NB4 (cell line): ENCODE data around the gene DLD.

Source experiments
- POLR2A ChIP-seq: IDR thresholded peaks from 2 replicates; pipeline ENCODE4 v1.6.1; 2011; ENCODE audit warnings: mild to moderate bottlenecking; ENCODE audit not compliant: insufficient read length; ENCODE audit errors: extremely low read depth
- TF ChIP-seq, protein P1 (sequence below): IDR thresholded peaks from one replicate; pipeline ENCODE4 v1.5.1; 2012; ENCODE audit warnings: low read depth, low read length
- TF ChIP-seq, protein P2 (sequence below): IDR thresholded peaks from 2 replicates; pipeline ENCODE4 v1.6.1; 2011; ENCODE audit warnings: low read depth, low read length

DNA sequence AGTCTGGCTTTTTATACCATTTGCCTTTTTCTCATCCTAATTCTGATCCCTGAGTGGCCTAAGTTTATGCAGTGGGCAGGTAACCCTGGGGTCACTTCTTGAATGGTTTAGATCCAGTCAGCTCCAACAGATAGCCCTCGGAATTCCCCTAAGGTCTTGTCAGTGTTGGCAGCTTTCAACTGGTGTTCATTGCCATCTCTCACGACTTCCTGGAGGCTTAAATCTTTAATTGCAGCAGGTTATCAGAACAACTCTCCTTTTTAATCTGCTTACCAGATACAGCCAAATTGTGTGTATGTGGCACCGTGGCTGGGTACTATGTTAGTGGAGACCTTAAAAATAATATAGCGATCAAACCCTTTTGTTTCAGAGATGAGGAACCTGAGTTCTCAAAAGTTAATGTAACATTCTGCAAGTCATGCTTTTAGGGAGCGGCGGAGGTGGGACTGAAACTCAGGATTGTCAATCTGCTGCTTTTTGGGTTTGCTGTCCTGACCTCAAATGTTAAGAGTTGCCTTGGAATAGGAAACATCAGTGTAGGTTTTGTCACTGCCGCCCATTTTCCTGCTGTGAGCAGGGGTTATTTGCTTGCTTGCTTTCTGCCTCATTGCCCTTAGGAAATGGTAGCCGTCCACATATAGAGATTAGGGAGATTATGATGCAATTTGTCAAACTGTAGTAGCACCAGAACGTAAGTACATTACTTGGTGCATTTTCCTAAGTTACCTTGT is 818 bp downstream of the DLD start:
- TF ChIP-seq, protein P1, sequence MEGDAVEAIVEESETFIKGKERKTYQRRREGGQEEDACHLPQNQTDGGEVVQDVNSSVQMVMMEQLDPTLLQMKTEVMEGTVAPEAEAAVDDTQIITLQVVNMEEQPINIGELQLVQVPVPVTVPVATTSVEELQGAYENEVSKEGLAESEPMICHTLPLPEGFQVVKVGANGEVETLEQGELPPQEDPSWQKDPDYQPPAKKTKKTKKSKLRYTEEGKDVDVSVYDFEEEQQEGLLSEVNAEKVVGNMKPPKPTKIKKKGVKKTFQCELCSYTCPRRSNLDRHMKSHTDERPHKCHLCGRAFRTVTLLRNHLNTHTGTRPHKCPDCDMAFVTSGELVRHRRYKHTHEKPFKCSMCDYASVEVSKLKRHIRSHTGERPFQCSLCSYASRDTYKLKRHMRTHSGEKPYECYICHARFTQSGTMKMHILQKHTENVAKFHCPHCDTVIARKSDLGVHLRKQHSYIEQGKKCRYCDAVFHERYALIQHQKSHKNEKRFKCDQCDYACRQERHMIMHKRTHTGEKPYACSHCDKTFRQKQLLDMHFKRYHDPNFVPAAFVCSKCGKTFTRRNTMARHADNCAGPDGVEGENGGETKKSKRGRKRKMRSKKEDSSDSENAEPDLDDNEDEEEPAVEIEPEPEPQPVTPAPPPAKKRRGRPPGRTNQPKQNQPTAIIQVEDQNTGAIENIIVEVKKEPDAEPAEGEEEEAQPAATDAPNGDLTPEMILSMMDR, result no peak
- TF ChIP-seq POLR2A, result no peak
- TF ChIP-seq, protein P2, sequence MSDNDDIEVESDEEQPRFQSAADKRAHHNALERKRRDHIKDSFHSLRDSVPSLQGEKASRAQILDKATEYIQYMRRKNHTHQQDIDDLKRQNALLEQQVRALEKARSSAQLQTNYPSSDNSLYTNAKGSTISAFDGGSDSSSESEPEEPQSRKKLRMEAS, result no peak
